Thyroid gland (tissue), 4 donors: Measurements from ENCODE around the gene RPUSD4. TPM values are rescaled to one million over a fixed set of nuclear protein-coding genes. Genes with fewer than 3 reads are reported as not detected.

Source experiments
- DNase-seq, 2 donors: peaks; one replicate each; pipeline ENCODE4 v3.0.0-alpha.2; 2019
- H3K27ac ChIP-seq, 3 donors: fragments of 200-600 bp; sonication (generic); 1 replicate in 2 of 3; 2 replicates in 1 of 3; pipeline ENCODE4 v1.5.1; 2016 to 2019; ENCODE audit warnings: mild to moderate bottlenecking in 1 of 3, moderate library complexity in 1 of 3
- H3K27me3 ChIP-seq: fragments of 200-600 bp; sonication (generic); one replicate; pipeline ENCODE4 v1.5.1; 2019
- H3K36me3 ChIP-seq, 2 donors: fragments of 200-600 bp; sonication (generic); one replicate each; pipeline ENCODE4 v1.5.1; 2016 to 2019
- H3K4me1 ChIP-seq, 2 donors: fragments of 200-600 bp; sonication (generic); one replicate each; pipeline ENCODE4 v1.5.1; 2017 to 2019
- H3K4me3 ChIP-seq, 3 donors: fragments of 200-600 bp; sonication (generic); replicated peaks in 1 of 3; 1 replicate in 2 of 3; 2 replicates in 1 of 3; pipeline ENCODE4 v1.5.1; 2016; ENCODE audit warnings: mild to moderate bottlenecking in 1 of 3
- H3K9me3 ChIP-seq: fragments of 200-600 bp; sonication (generic); one replicate; pipeline ENCODE4 v1.5.1; 2017
- CTCF ChIP-seq, 6 experiments: fragments of 200-600 bp in 3 of 6; fragments of 450-650 bp in 3 of 6; sonication (generic) in 3 of 6; IDR thresholded peaks; one replicate each; pipeline ENCODE4 v1.5.1; 2016 to 2019; ENCODE audit warnings: antibody characterized with exemption in 6 of 6, mild to moderate bottlenecking in 2 of 6, inconsistent platforms in 1 of 6, moderate library complexity in 1 of 6
- POLR2A ChIP-seq, 2 donors: fragments of 450-650 bp; IDR thresholded peaks; one replicate each; pipeline ENCODE4 v1.6.1; 2017; ENCODE audit warnings: antibody characterized with exemption in 2 of 2, mild to moderate bottlenecking in 2 of 2, moderate library complexity in 1 of 2
- WGBS, 2 donors: methylation state at CpG; one replicate each; pipeline ENCODE4 v1.1.5; 2017; 5-methylcytosine and 5-hydroxymethylcytosine counted together
- intact Hi-C: fragments of 100-400 bp; cut with DNase I; formaldehyde crosslinking; loops from one replicate; pipeline ENCODE4 v1.15.1; 2023
- total RNA-seq, 4 donors: library from RNA; depleted of rRNA; stranded (reverse); fragments of >200 nt; gene quantifications; one replicate each; pipeline ENCODE4 v1.2.3, GENCODE V29; 2016

The RPUSD4 gene
- total RNA-seq, 4 donors from 2014 or later, result 10.5 to 17.6 (median 14.6) TPM

DNA sequence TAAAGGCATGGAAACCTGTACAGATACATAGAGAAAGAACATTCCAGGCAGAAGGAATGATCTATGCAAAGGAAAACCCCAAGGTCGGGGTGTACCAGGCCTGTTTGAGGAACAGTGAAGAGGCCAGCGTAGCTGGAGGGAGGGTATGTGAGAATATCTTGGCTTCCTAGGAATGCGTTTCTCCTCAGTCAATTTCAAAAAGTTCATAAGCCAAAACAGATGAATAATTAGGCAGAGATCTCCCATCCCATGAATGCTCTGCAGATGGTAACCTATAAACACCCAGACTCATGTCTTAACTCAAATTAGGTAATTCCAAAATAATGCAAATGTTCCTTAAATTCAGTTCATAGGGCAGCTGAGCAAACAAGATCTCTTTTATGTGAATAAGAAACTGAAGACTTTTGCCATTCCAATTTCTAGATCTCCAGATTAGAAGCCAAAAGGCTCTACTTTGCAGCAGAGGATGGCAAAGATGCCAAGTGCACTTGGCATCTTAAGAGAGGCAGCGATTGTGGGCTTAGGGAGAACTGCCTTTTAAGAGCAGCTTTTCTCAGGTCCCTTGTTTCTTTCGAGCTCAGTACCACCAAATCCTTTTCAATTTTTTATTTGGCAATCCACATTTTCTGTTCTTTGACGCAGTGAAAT is 13.3 kb upstream of the RPUSD4 start:
- Histone ChIP-seq H3K4me3 (no peak overlapping the region), H3K36me3 (no peaks in the 10 kb centered on the region), H3K9me3 (no peaks in the 10 kb centered on the region), H3K27me3 (no peaks in the 10 kb centered on the region), H3K4me1 (no peaks in the 10 kb centered on the region), H3K27ac (no peak overlapping the region)
- 86 to 89% methylated on average over 6 of the region's 6 CpGs for WGBS, 2 donors
- intact Hi-C loops, result no loop called here
- TF ChIP-seq CTCF (IDR thresholded peaks at IDR 0.05) (no peak), POLR2A (IDR thresholded peaks at IDR 0.05) (no peak)
- no peak for DNase-seq

DNA sequence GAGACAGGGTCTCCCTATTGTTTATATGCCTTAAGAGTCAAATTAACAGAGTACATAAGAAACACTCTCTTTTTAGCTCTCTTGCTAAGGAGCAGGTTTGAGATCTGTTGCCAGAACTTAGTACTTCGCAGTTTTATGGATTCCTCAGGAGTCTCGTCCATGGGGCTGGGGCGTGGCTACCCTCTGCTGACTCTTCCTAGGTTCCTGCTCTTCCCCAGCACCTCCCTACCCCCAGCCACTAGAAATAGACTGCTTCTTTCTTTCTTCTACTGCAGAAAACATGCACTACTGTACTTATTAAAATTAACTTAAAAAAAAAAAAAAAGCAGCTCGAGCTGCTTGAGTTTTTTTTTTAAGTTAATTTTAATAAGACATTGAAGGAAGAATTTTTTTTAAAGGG is 8.1 kb upstream of the RPUSD4 start:
- Histone ChIP-seq H3K9me3 (no peaks in the 10 kb centered on the region), H3K36me3 (no peaks in the 10 kb centered on the region), H3K4me1 (peaks cover 0 to 9% of the 10 kb centered on the region in 2 donors), H3K4me3 (no peak overlapping the region), H3K27me3 (no peaks in the 10 kb centered on the region), H3K27ac (no peak overlapping the region)
- WGBS, 2 donors, result 80 to 92% methylated on average over 4 of the region's 4 CpGs
- intact Hi-C loops, result no loop called here
- TF ChIP-seq CTCF (IDR thresholded peaks at IDR 0.05), result no peak
- no peak for TF ChIP-seq POLR2A (IDR thresholded peaks at IDR 0.05)
- DNase-seq, result no peak

- no peaks in the 10 kb centered on the region for H3K9me3 ChIP-seq
- H3K4me3 ChIP-seq, result no peak overlapping the region
- peaks cover 6 to 17% of the 10 kb centered on the region in 2 donors for H3K4me1 ChIP-seq
- no peak for DNase-seq
- H3K36me3 ChIP-seq, result no peaks in the 10 kb centered on the region
- no peaks in the 10 kb centered on the region for H3K27me3 ChIP-seq
- H3K27ac ChIP-seq, result no peak overlapping the region
- no peak for TF ChIP-seq POLR2A (IDR thresholded peaks at IDR 0.05)
- no peak for TF ChIP-seq CTCF (IDR thresholded peaks at IDR 0.05)
- 77 to 79% methylated on average over 1 of the region's 1 CpG for WGBS, 2 donors
- intact Hi-C loops, result no loop called here
These were observed 6.0 kb upstream of the RPUSD4 start for GRCh38 chr11:126217491-126217890.

DNA sequence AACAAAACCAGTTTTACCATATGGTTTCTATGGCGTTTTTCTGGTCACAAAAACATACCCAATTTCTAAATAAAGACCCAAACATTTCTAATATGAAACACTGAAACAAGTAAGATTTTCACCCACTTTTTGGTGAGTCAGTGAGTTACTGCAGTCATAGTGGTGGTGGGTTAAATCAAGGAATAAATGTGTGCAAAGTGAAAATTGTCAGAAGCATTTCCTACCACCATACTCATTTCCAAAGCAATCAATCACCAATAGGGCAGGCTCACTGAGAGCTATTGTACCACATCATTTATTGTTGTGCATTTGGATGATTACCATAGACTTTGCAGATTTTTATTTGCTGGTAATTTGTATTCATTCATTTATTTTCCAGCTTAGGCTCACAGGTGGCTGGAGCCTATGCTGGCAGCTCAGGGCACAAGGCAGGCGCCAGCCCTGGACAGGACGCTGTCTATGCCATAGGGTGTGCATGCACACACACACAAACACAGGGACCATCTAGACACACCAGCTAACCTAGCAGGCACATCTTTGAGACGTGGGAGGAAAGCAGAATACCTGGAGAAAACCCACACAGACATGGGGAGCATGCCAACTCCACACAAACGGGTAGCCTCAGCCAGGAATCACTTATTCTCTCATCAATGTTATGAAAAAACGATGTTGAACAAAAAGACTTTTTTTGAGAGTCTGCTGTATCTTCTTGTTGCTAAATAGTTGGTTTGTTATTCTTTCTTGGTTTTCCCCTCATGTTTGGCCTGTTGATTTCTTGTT is 5.3 kb upstream of the RPUSD4 start:
- Histone ChIP-seq H3K27me3 (no peaks in the 10 kb centered on the region), H3K4me3 (no peak overlapping the region), H3K27ac (no peak overlapping the region), H3K36me3 (no peaks in the 10 kb centered on the region), H3K9me3 (no peaks in the 10 kb centered on the region), H3K4me1 (peaks cover 10 to 21% of the 10 kb centered on the region in 2 donors)
- no peak for DNase-seq
- TF ChIP-seq POLR2A (IDR thresholded peaks at IDR 0.05) (no peak), CTCF (IDR thresholded peaks at IDR 0.05) (no peak)
- WGBS, 2 donors, result 86 to 93% methylated on average over 6 of the region's 6 CpGs
- intact Hi-C loops, result no loop called here

DNA sequence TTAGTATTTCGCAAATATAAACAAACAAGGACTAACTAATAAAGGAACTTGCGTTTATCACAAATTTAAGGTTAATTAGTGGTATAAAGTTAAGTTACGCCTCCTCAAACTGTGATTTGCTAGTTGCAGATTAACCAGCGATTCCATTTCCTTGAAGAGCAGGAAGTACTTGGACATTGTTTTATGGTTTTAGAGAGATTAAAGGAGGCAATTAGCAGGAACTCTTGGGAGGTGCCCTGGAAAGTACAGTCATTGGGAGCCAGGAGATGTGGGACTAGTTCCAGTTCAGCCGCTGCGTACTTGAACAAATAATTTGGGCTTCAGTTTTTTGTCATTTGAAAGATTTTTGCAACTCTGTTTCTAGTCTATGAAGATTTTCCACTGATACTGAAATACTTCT is 3.4 kb upstream of the RPUSD4 start:
- DNase-seq, result no peak
- TF ChIP-seq POLR2A (IDR thresholded peaks at IDR 0.05), result no peak
- TF ChIP-seq CTCF (IDR thresholded peaks at IDR 0.05), result no peak
- H3K27me3 ChIP-seq, result no peaks in the 10 kb centered on the region
- no peak overlapping the region for H3K27ac ChIP-seq
- no peaks in the 10 kb centered on the region for H3K36me3 ChIP-seq
- intact Hi-C loops, result loop anchor here (5.0 kb wide), 1 partner anchor 52 kb away; the partner anchor contains the start of genes FOXRED1 and SRPRA
- H3K4me1 ChIP-seq, result peaks cover 17 to 25% of the 10 kb centered on the region in 2 donors
- no peak overlapping the region for H3K4me3 ChIP-seq
- WGBS, 2 donors, result 48 to 67% methylated on average over 6 of the region's 6 CpGs
- no peaks in the 10 kb centered on the region for H3K9me3 ChIP-seq
